Fibroblast of skin of right quadriceps (primary cell): Measurements from ENCODE around the gene STAT5A.
A peak's percentile ranks its signal among the peaks of the same experiment; 100 is the strongest.
"Not testable (repeated sequence)": the region's sequence is repeated elsewhere in the genome, so short reads cannot be mapped to it uniquely, and the experiment has no call there.

ENCODE experiments used
- DNase-seq: peaks from one replicate; pipeline ENCODE4 v3.0.0-alpha.2; 2013

The STAT5A gene

GRCh38 chr17:42287977-42288802 lies at the start of gene STAT5A:
Gene STAT5A, plus strand, starts transcription at chr17:42288498. Its CDS starts 914 bp downstream, at chr17:42289412.
- DNase-seq = peak; percentile 57

- not testable (repeated sequence) for DNase-seq
Measured at GRCh38 chr17:42239576-42239975, 48.7 kb upstream of the STAT5A start.

- DNase-seq = no peak
Measured at GRCh38 chr17:42240201-42240600, 48.1 kb upstream of the STAT5A start.

- not testable (repeated sequence) for DNase-seq
Measured at GRCh38 chr17:42240863-42241262, 47.4 kb upstream of the STAT5A start.

GRCh38 chr17:42241871-42242270 lies 46.4 kb upstream of the STAT5A start:
- no peak for DNase-seq

- DNase-seq = no peak
Measured at GRCh38 chr17:42243493-42243982, 44.8 kb upstream of the STAT5A start.

- DNase-seq = not testable (repeated sequence)
Measured at GRCh38 chr17:42244116-42244515, 44.2 kb upstream of the STAT5A start.

- not testable (repeated sequence) for DNase-seq
Measured at GRCh38 chr17:42245183-42245582, 43.1 kb upstream of the STAT5A start.

- DNase-seq = no peak
Measured at GRCh38 chr17:42246515-42246914, 41.8 kb upstream of the STAT5A start.

GRCh38 chr17:42247734-42248133 lies 40.6 kb upstream of the STAT5A start:
- DNase-seq = peak; percentile 76

GRCh38 chr17:42248351-42249179 lies 39.7 kb upstream of the STAT5A start:
- peak; percentile 69 for DNase-seq

GRCh38 chr17:42249681-42250446 lies 38.4 kb upstream of the STAT5A start:
- DNase-seq = no peak

GRCh38 chr17:42251115-42251514 lies 37.2 kb upstream of the STAT5A start:
- no peak for DNase-seq

GRCh38 chr17:42252597-42253550 lies 35.4 kb upstream of the STAT5A start:
- peak; percentile 50 for DNase-seq

GRCh38 chr17:42253578-42253977 lies 34.7 kb upstream of the STAT5A start:
- DNase-seq = no peak

- no peak for DNase-seq
Measured at GRCh38 chr17:42255445-42255844, 32.9 kb upstream of the STAT5A start.

GRCh38 chr17:42260318-42260717 lies 28.0 kb upstream of the STAT5A start:
- DNase-seq = no peak

- not testable (repeated sequence) for DNase-seq
Measured at GRCh38 chr17:42264366-42264765, 23.9 kb upstream of the STAT5A start.

GRCh38 chr17:42266462-42266861 lies 21.8 kb upstream of the STAT5A start:
- no peak for DNase-seq

GRCh38 chr17:42266918-42267766 lies 21.2 kb upstream of the STAT5A start:
- DNase-seq = peak; percentile 87

- no peak for DNase-seq
Measured at GRCh38 chr17:42268236-42268635, 20.1 kb upstream of the STAT5A start.
